GM12874 (cell line): ENCODE data around the gene CFAP20DC.

Experiments
- TF ChIP-seq, protein P1 (sequence below): IDR thresholded peaks from 2 replicates; pipeline ENCODE4 v1.5.1; 2011; ENCODE audit warnings: low read depth, mild to moderate bottlenecking, control low read depth, low read length, moderate library complexity; ENCODE audit not compliant: insufficient read depth

Gene CFAP20DC

DNA sequence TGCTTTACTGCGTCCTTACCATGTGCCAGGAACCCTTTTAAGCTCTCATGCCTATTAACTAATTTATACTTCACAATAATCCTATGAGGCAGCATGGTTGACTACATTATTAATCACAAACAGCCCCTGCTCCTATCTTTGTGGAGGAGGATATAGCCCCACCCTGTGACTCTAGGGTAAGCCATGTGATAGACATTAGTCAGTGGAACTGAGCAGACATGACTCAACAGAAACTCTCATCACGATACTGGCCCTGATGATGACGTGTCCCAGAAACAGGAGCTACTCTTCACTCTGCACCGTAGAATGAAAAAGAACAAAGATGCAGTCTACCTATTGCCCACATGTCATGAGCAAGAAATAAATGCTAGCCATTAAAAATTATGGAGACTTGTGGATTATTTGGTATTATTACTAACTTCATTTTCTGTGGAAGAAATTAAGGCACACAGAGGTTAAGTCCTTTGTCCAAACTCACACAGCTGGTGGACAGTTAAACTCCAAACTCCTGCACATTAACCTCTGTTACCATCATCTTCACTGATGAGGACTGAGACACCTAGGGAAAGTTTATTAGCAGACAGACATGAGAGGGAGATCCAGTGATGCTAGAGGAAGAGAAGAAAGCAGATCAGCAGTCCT, 51.2 kb downstream of the CFAP20DC start:
- TF ChIP-seq, protein P1, sequence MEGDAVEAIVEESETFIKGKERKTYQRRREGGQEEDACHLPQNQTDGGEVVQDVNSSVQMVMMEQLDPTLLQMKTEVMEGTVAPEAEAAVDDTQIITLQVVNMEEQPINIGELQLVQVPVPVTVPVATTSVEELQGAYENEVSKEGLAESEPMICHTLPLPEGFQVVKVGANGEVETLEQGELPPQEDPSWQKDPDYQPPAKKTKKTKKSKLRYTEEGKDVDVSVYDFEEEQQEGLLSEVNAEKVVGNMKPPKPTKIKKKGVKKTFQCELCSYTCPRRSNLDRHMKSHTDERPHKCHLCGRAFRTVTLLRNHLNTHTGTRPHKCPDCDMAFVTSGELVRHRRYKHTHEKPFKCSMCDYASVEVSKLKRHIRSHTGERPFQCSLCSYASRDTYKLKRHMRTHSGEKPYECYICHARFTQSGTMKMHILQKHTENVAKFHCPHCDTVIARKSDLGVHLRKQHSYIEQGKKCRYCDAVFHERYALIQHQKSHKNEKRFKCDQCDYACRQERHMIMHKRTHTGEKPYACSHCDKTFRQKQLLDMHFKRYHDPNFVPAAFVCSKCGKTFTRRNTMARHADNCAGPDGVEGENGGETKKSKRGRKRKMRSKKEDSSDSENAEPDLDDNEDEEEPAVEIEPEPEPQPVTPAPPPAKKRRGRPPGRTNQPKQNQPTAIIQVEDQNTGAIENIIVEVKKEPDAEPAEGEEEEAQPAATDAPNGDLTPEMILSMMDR, result no peak

DNA sequence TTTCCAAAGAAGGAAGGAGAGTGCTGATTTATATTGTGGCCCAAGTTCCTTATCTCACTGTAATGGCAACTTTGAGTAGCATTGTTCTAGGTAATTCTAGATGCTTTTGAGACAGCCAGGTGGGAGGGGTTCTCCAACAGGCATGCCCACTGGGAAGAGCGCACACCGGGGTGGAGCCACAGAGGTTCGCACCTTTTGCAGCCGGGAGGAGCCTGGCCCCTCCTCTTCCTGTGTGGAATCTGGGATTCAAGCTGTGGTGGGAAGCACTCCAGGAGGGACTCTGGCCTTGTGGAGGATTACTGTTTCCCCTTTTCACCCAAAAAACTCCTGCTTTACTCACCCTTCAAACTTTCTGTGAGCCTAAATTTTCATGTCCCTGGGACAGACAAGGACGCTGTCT, 53.1 kb downstream of the CFAP20DC start:
- TF ChIP-seq, protein P1, result no peak

DNA sequence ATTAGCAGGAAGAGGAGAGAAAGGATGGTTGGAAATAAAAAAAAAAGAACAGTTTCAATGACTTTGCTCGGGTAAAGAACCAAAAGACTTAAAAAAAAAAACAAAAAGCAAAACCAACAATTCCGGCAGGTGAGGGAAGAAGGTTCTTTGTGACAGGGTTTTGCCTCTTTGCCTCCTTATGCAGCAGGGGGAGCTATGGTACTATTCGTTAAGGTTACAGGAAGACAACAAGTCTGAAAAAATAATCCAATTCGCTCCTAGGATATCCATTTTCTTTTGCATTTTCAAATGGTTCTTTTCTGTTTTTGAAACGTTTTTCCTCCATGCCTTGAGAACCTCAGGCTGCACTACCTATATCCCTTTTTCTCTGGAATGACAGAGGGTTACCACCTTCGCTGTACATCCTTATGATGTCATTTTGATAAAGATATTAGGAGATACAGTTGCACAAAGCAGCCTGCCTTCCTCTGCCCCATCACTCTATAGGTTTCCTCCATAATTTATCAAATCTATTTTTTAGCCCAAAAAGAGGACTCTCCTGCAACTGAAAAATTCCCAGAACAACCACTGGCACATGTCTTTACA, 55.0 kb downstream of the CFAP20DC start:
- TF ChIP-seq, protein P1, result peak; percentile 59

DNA sequence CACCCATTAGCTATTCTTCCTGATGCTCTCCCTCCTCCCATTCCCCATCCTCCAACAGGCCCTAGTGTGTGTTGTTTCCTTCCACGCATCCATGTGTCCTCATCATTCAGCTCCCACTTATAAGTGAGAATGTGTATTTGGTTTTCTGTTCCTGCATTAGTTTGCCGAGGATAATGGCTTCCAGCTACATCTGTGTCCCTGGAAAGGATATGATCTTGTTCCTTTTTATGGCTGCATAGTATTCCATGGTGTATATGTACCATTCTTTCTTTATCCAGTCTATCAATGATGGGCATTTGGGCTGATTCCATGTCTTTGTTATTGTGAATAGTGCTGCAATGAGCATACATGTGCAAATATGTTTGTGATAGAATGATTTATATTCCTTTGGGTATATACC, 56.3 kb downstream of the CFAP20DC start:
- TF ChIP-seq, protein P1, result no peak

DNA sequence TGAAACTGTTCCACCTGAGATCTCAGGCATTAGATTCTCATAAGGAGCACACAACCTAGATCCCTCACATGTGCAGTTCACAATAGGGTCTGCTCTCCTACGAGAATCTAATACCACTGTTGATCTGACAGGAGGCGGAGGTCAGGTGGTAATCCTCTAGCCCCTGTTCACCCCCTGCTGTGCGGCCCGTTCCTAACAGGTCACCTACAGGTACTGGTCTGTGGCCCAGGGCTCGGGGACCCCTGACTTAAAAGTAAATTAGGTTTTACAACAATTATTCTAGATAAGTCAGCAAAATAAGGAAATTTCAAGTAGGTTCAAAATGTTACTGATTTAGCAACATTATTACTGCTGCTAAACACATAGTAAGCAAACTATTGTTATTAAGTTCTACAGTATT, 58.2 kb downstream of the CFAP20DC start:
- TF ChIP-seq, protein P1, result no peak

DNA sequence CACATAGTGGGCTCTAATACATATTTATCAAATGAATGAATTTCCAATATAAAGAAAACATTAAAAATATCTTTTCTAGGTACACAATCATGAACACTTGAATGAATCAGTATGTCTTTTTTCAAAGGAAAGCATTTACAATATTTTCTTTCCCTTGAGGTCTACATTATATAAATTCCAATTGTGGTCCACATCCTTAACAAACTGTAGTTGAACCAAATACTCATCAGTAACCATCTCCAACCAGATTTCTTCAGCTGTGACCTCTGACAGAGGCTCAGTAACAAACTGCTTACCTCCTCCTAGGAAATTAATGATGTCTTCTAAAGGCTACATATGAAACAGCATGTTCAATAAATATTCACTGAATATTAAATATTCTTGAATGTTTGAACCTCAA, 58.8 kb downstream of the CFAP20DC start:
- TF ChIP-seq, protein P1, result no peak

DNA sequence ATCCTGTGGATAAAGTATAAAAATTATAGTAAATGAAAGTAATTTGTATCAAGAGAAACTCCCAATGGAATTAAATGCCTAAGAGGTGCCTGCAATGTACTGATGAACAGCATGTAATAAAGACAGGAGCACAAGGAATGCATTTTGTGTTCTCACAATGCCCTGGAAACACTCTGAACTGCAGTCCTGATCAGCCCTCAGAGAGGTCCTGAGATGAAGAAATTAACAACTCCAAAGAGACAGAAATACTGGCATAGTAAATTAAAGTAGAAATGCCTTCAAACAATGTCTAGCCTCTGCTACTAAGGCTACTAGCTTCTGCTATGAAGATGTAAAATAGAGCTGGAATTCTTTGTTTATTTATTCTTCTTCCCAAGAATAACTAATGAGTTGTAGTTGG, 59.9 kb downstream of the CFAP20DC start:
- TF ChIP-seq, protein P1, result no peak

DNA sequence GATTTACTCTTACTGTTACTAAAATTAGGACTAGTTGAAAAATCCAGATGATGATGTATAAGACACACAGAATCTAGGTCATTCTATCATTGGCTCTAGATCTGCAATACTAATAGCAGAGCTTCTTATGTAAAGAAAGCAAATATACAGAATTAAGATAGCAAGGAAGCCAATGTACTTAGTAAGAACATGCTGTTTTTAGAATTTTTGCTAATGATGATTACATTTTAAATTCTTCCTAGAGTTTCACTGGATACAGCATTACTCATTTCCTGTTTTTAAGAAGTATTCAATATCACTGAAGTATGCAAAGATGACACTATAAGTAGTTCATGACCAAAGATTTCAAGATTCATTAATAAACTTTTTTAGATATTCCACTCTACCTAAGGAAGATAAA, 60.7 kb downstream of the CFAP20DC start:
- TF ChIP-seq, protein P1, result no peak
